ENCODE measurements around the gene GSC2. TPM values are rescaled to one million over a fixed set of nuclear protein-coding genes. Genes with fewer than 3 reads are reported as not detected.

Gene GSC2
- total and polyA plus RNA-seq, 9 of the 15 experiments (the other 6 are each of a cell fraction or from before 2014, with no cell fraction given) = not detected

- TF ChIP-seq CHD7 (IDR thresholded peaks at IDR 0.05; ENCODE audit: low read depth, low read length) (peak; percentile 22), SMAD4 (CRISPR knock-in tag; conservative IDR thresholded peaks at IDR 0.05) (no peak), MTF1 (CRISPR knock-in tag; IDR thresholded peaks at IDR 0.05; ENCODE audit: borderline replicate concordance) (0 out of 2 replicates have a peak, but pooled peaks have one; percentile 4), ZBTB49 (CRISPR knock-in tag; IDR thresholded peaks at IDR 0.05; ENCODE audit: borderline replicate concordance) (no peak), NR2F6 (CRISPR knock-in tag; IDR thresholded peaks at IDR 0.05) (0 out of 2 replicates have a peak, but pooled peaks have one; percentile 12), HDAC6 (IDR thresholded peaks at IDR 0.05; ENCODE audit: low read depth, low read length) (0 out of 2 replicates have a peak, but pooled peaks have one; percentile 76), ILF3 (IDR thresholded peaks at IDR 0.05; ENCODE audit: borderline replicate concordance) (no peak), SMC3 (conservative IDR thresholded peaks at IDR 0.05; ENCODE audit: insufficient read depth, low read depth, low read length) (0 out of 2 replicates have a peak, but pooled peaks have one; percentile 20)
These were observed 43.0 kb downstream of the GSC2 start (continued) for GRCh38 chr22:19106886-19107729.

Measured in K562 (cell line).